Parathyroid adenoma (tissue), 2 donors: Measurements from ENCODE around the gene OSBPL1A.

Experiments used
- H2AFZ ChIP-seq: fragments of 300-600 bp; sonication (generic); one replicate; pipeline ENCODE4 v1.7.0; 2017; ENCODE audit warnings: antibody characterized with exemption, mild to moderate bottlenecking
- H3K27ac ChIP-seq: fragments of 300-600 bp; sonication (generic); one replicate; pipeline ENCODE4 v1.7.0; 2017
- H3K27me3 ChIP-seq: fragments of 300-600 bp; sonication (generic); one replicate; pipeline ENCODE4 v1.7.0; 2017; ENCODE audit warnings: low read length; ENCODE audit not compliant: control insufficient read depth, insufficient read depth
- H3K36me3 ChIP-seq: fragments of 300-600 bp; sonication (generic); one replicate; pipeline ENCODE4 v1.7.0; 2017; ENCODE audit warnings: low read length; ENCODE audit not compliant: control insufficient read depth, insufficient read depth
- H3K4me1 ChIP-seq: fragments of 300-600 bp; sonication (generic); one replicate; pipeline ENCODE4 v1.7.0; 2017; ENCODE audit warnings: control low read depth
- H3K4me2 ChIP-seq: fragments of 300-600 bp; sonication (generic); one replicate; pipeline ENCODE4 v1.7.0; 2017; ENCODE audit warnings: low read length
- H3K4me3 ChIP-seq: fragments of 300-600 bp; sonication (generic); one replicate; pipeline ENCODE4 v1.7.0; 2017; ENCODE audit warnings: low read depth, low read length
- H3K79me2 ChIP-seq: fragments of 300-600 bp; sonication (generic); one replicate; pipeline ENCODE4 v1.7.0; 2017; ENCODE audit warnings: control low read depth
- H3K9ac ChIP-seq: fragments of 300-600 bp; sonication (generic); one replicate; pipeline ENCODE4 v1.7.0; 2017; ENCODE audit warnings: mild to moderate bottlenecking
- H3K9me3 ChIP-seq: fragments of 300-600 bp; sonication (generic); one replicate; pipeline ENCODE4 v1.7.0; 2017; ENCODE audit warnings: low read length; ENCODE audit not compliant: control insufficient read depth
- TF ChIP-seq, protein P1 (sequence below): fragments of 300-600 bp; sonication (generic); IDR thresholded peaks from one replicate; pipeline ENCODE4 v1.7.0; 2017; ENCODE audit warnings: antibody characterized with exemption, mild to moderate bottlenecking
- donor health status: primary hyperparathyroidism.

OSBPL1A gene

DNA sequence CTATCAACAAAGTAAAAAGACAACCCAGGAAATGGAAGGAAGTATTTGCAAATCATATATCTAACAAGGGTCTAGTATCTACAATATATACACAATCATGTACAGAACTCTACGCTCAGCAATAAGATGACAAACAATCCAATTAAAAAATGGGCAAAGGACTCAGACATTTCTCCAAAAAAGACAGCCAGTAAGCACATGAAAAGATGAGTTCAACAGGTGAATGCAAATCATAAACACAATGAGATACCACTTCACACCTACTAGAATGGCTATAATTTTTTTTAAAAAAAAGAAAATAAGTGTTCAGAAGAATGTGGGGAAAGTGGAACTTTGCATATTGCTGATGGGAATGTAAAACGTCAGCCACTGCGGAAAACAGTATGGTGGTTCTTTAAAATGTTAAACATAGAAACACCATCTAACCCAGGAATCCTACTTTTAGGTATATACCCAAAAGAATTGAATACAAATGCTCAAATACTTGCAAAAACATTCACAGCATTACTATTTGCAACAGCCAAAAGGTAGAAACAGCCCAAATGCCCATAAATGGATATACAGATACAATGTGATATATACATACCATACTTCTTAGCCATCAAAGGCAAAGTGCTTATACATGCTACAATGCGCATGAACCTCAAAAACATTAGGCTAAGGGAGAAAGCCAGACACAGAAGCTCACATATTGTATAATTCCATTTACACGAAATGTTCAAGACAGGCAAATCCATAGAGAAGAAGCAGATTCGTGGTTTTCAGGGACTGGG is 137.6 kb downstream of the OSBPL1A start:
- Histone ChIP-seq H3K9me3 (no peaks in the 10 kb centered on the region), H3K27ac (no peak overlapping the region), H2AFZ (no peak overlapping the region), H3K36me3 (no peaks in the 10 kb centered on the region), H3K27me3 (no peaks in the 10 kb centered on the region), H3K9ac (no peak overlapping the region), H3K4me3 (no peak overlapping the region), H3K4me1 (no peaks in the 10 kb centered on the region), H3K4me2 (no peak overlapping the region), H3K79me2 (peaks cover 40% of the 10 kb centered on the region)
- TF ChIP-seq, protein P1, sequence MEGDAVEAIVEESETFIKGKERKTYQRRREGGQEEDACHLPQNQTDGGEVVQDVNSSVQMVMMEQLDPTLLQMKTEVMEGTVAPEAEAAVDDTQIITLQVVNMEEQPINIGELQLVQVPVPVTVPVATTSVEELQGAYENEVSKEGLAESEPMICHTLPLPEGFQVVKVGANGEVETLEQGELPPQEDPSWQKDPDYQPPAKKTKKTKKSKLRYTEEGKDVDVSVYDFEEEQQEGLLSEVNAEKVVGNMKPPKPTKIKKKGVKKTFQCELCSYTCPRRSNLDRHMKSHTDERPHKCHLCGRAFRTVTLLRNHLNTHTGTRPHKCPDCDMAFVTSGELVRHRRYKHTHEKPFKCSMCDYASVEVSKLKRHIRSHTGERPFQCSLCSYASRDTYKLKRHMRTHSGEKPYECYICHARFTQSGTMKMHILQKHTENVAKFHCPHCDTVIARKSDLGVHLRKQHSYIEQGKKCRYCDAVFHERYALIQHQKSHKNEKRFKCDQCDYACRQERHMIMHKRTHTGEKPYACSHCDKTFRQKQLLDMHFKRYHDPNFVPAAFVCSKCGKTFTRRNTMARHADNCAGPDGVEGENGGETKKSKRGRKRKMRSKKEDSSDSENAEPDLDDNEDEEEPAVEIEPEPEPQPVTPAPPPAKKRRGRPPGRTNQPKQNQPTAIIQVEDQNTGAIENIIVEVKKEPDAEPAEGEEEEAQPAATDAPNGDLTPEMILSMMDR, result no peak

DNA sequence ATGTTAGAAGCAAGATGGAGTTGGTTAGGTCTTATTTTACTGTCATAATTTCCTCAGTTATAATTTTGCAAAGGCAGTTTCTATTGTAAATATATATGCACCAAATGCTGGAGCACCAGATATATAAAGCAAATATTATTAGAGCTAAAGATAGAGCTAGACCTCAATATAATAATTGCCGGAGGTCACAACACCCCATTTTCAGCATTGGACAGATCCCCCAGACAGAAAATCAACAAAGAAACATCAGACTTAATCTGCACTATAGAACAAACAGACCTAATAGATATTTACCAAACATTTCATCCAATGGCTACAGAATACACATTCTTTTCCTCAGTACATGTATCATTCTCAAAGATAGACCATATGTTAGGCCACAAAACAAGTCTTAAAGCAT is 143.6 kb downstream of the OSBPL1A start:
- TF ChIP-seq, protein P1, result no peak
- no peaks in the 10 kb centered on the region for H3K27me3 ChIP-seq
- no peaks in the 10 kb centered on the region for H3K4me1 ChIP-seq
- no peak overlapping the region for H3K27ac ChIP-seq
- no peak overlapping the region for H3K4me2 ChIP-seq
- no peaks in the 10 kb centered on the region for H3K36me3 ChIP-seq
- no peaks in the 10 kb centered on the region for H3K9me3 ChIP-seq
- no peak overlapping the region for H3K4me3 ChIP-seq
- peaks cover 47% of the 10 kb centered on the region for H3K79me2 ChIP-seq
- no peak overlapping the region for H3K9ac ChIP-seq
- no peak overlapping the region for H2AFZ ChIP-seq

DNA sequence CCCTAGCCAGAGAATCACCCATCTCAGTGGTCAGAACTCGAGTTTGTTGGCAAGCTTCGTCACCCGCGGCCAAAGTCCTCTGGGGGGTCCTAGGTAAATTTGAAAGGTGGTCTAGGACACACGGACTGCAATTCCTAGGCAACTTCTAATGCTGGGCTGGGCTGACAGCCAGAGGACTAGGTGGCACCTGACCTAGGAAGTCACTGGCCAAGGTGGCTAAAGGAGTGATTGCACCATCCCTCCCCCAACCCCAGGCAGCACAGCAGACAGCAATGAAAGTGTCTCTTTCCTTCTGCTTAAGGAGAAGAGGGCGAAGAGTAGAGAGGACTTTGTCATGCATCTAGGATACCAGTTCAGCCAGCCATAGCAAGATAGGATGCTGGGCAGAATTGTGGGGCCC is 147.9 kb downstream of the OSBPL1A start:
- H3K4me1 ChIP-seq, result peaks cover 8% of the 10 kb centered on the region
- no peak overlapping the region for H3K27ac ChIP-seq
- no peak overlapping the region for H2AFZ ChIP-seq
- H3K9me3 ChIP-seq, result no peaks in the 10 kb centered on the region
- no peaks in the 10 kb centered on the region for H3K36me3 ChIP-seq
- H3K4me3 ChIP-seq, result no peak overlapping the region
- H3K9ac ChIP-seq, result no peak overlapping the region
- TF ChIP-seq, protein P1, result no peak
- peaks cover 49% of the 10 kb centered on the region for H3K79me2 ChIP-seq
- no peaks in the 10 kb centered on the region for H3K27me3 ChIP-seq
- H3K4me2 ChIP-seq, result no peak overlapping the region

DNA sequence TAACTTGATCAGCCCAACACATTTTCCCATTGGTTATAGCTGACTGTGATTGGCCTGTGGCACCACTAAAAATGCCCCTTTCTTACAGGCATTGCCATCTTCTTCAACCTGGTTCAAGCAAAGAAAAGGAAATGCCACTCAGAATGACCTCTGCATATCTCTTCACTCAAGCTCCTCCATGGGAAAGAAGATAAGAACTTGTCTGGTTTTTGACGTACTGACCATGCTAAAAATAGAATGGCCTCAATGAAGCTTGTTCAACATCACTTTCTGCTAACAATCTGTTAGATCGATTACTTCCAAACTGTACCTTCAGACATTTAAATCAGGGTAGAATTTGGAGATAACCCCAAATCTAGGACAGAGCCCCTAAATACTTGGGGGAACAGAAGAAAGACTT is 149.3 kb downstream of the OSBPL1A start:
- TF ChIP-seq, protein P1, result no peak
- Histone ChIP-seq H3K4me1 (peaks cover 8% of the 10 kb centered on the region), H3K36me3 (no peaks in the 10 kb centered on the region), H3K9ac (no peak overlapping the region), H2AFZ (no peak overlapping the region), H3K4me3 (no peak overlapping the region), H3K79me2 (peaks cover 45% of the 10 kb centered on the region), H3K27ac (no peak overlapping the region), H3K4me2 (peak overlapping the region; percentile 2), H3K27me3 (no peaks in the 10 kb centered on the region), H3K9me3 (no peaks in the 10 kb centered on the region)

DNA sequence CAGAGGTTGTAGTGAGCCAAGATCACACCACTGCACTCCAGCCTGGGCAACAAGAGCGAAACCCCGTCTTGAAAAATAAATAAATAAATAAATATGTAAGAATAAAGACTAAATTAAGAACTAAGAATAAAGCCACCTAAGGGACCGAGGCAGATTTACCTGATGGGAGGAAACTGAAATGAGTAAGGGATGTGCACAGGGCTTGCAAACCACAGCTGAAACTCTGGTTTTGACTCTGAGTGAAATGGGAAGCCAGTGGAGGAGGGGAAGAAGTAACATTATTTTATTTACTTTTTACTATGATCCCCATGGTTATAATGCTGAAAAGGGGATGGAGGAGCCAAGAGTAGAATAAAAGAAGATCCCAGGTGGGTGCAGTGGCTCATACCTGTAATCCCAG is 151.5 kb downstream of the OSBPL1A start:
- Histone ChIP-seq H3K4me1 (peaks cover 8% of the 10 kb centered on the region), H3K9ac (no peak overlapping the region), H2AFZ (no peak overlapping the region), H3K27me3 (no peaks in the 10 kb centered on the region), H3K27ac (no peak overlapping the region), H3K4me3 (no peak overlapping the region), H3K36me3 (no peaks in the 10 kb centered on the region), H3K4me2 (no peak overlapping the region), H3K9me3 (no peaks in the 10 kb centered on the region), H3K79me2 (peaks cover 30% of the 10 kb centered on the region)
- TF ChIP-seq, protein P1, result no peak
